ACC112 (cell line): ENCODE results near the gene MSMB.
"Not testable (repeated sequence)": the region's sequence is repeated elsewhere in the genome, so short reads cannot be mapped to it uniquely, and the experiment has no call there.

Experiments
- H2AFZ ChIP-seq: fragments of 200-600 bp; sonication (generic); one replicate; pipeline ENCODE4 v1.6.0; 2017; ENCODE audit warnings: antibody characterized with exemption, low read length; ENCODE audit not compliant: unreplicated experiment
- H3K27ac ChIP-seq: fragments of 200-600 bp; sonication (generic); 2 replicates; pipeline ENCODE4 v1.5.1; 2014; ENCODE audit warnings: low read depth, mild to moderate bottlenecking, antibody characterized with exemption, low read length, moderate library complexity
- H3K27me3 ChIP-seq: fragments of 200-600 bp; sonication (generic); 2 replicates; pipeline ENCODE4 v1.6.1; 2014; ENCODE audit warnings: mild to moderate bottlenecking, antibody characterized with exemption, low read length, moderate library complexity, mixed read lengths; ENCODE audit not compliant: insufficient read depth
- H3K36me3 ChIP-seq: fragments of 200-600 bp; sonication (generic); 2 replicates; pipeline ENCODE4 v1.6.1; 2016; ENCODE audit warnings: mild to moderate bottlenecking, antibody characterized with exemption, low read length, moderate library complexity, mixed read lengths; ENCODE audit not compliant: insufficient read depth
- H3K4me1 ChIP-seq: fragments of 200-600 bp; sonication (generic); one replicate; pipeline ENCODE4 v1.6.1; 2016; ENCODE audit warnings: low read length, mixed read lengths; ENCODE audit not compliant: insufficient read depth, unreplicated experiment, control insufficient read depth
- H3K4me3 ChIP-seq: fragments of 200-600 bp; sonication (generic); 2 replicates; pipeline ENCODE4 v1.5.1; 2014; ENCODE audit warnings: mild to moderate bottlenecking, low read depth, low read length
- H3K79me2 ChIP-seq: fragments of 200-600 bp; sonication (generic); one replicate; pipeline ENCODE4 v1.6.0; 2016; ENCODE audit warnings: low read length; ENCODE audit not compliant: control insufficient read depth, unreplicated experiment, insufficient read depth

Gene MSMB, protein sequence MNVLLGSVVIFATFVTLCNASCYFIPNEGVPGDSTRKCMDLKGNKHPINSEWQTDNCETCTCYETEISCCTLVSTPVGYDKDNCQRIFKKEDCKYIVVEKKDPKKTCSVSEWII

DNA sequence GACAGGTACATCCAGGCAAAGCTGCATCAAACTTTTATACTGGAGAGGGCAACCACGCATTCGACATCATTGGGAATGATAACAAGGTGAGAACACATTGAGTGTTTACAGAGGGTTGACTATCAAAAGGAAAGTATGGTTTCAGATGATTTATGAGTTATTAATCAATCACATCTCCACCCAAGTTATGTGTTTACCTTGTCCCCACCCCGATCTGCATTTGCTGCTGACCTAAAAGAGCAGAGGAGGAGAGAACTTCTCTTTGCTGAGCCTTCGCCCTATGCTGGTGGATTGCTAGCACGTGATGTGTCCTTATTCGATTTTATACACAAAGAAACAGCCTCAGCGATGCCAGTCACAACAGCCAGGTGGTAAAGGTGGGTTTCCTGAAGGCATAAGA lies at the start of gene MSMB:
Gene MSMB (minus strand): TSS at position 9 of the 400 bp plus-strand sequence. CDS start 32 bp downstream, outside the sequence.
- no peaks in the 10 kb centered on the region for H3K79me2 ChIP-seq
- no peak within 1 kb of the TSS for H2AFZ ChIP-seq

DNA sequence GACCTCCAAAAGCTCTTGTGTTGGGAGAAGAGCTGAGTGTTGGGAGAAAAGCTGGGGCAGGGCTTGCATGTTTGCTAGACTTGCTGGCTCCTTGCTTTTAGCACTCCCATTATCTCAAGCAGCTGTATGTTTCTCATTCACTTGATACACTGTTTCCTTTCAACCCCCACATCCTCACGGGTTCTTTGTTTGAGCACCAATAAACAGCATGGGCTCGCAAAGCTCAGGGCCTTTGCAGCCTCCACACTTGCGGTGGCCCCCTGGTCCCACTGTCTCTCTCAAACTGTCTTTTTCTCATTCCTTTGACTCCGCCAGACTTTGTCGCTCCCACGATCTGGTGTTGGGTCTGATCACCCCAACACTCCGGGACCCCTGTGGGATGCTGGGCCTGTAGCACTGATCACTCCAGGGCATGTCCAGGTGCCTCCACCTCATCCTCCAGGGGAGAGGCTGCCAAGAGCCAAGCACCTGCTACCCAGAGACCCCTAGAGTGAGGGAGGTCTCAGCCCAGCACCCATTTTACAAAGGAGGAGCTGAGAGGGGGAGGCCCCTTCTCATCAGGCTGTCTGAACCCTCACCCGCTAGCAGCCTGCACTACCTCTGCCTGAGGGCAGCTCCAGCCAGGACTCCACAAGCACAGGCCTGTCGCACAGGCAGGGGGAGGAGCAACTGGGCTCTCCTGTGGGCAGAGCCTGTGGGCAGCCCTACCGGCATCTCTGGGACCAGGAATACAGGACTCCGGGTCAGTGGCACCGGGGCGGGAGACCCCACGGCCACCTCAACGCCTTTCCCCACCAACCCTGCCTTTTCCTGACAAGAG lies 49.1 kb upstream of the MSMB start:
- Histone ChIP-seq H3K27me3 (no peaks in the 10 kb centered on the region), H3K4me3 (no peak overlapping the region), H3K27ac (no peak overlapping the region), H3K36me3 (no peaks in the 10 kb centered on the region), H3K4me1 (peaks cover 11% of the 10 kb centered on the region), H3K79me2 (no peaks in the 10 kb centered on the region), H2AFZ (no peak overlapping the region)

More for the DNA sequence above, at the start of gene MSMB:
- H3K27ac ChIP-seq = no peak within 1 kb of the TSS
- H3K4me3 ChIP-seq = no peak within 1 kb of the TSS
- H3K36me3 ChIP-seq = no peaks in the 10 kb centered on the region
- H3K27me3 ChIP-seq = peaks cover 70% of the 10 kb centered on the region
- H3K4me1 ChIP-seq = no peaks in the 10 kb centered on the region

DNA sequence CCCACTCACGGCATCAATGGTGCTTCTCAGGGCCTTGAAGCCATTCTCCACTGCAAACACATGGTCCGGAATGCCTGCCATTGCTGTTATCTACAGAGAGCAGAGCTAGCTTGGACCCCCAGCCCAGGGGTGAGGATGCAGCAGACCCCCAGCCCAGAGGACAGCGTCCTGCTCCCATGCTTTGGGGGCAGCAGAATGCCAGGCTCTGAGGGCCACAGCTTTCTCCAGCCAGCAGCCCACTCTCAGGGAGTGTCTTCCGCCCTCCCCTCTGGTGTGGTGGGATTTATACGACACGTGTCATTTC lies 48.1 kb upstream of the MSMB start:
- H2AFZ ChIP-seq = no peak overlapping the region
- H3K36me3 ChIP-seq = no peaks in the 10 kb centered on the region
- no peaks in the 10 kb centered on the region for H3K79me2 ChIP-seq
- no peak overlapping the region for H3K4me3 ChIP-seq
- no peak overlapping the region for H3K27ac ChIP-seq
- no peaks in the 10 kb centered on the region for H3K27me3 ChIP-seq
- peaks cover 11% of the 10 kb centered on the region for H3K4me1 ChIP-seq

DNA sequence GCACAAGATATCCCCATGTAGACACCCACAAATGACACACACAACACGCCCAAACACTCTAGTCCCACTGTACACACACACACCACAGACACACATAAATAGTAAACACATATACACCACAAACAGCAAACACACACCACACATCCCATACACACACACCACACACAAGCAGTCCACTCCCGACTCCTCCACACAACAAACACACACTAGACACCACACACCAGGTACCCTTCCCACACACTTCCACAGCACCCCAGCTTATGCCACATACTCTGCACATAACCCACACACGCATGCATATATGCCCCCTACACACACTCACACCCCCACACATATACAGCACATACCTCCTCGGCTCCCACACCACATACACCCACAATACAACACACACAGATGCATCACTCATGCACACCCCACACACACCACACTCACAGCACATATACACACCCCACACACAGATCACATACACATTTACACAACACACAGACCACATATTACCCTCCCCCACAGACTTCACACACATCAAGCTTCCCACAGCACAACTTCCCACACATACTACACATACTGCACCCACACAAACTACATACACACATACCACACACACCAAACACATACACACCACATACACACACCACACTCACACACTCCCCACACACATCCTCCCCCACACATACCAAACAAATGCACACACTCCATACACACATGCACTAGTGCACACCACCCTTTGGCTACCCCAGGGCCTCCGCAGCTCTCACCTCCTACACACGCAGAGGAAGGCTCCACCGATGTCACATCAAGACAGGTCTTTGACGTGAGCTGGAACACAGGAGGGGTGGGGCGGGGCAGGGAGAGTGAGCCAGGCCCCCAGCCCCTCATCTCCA lies 47.5 kb upstream of the MSMB start:
- H3K27ac ChIP-seq, H2AFZ ChIP-seq, H3K79me2 ChIP-seq, H3K27me3 ChIP-seq, H3K4me3 ChIP-seq, H3K36me3 ChIP-seq: not testable (repeated sequence)
- H3K4me1 ChIP-seq = peaks cover 11% of the 10 kb centered on the region

DNA sequence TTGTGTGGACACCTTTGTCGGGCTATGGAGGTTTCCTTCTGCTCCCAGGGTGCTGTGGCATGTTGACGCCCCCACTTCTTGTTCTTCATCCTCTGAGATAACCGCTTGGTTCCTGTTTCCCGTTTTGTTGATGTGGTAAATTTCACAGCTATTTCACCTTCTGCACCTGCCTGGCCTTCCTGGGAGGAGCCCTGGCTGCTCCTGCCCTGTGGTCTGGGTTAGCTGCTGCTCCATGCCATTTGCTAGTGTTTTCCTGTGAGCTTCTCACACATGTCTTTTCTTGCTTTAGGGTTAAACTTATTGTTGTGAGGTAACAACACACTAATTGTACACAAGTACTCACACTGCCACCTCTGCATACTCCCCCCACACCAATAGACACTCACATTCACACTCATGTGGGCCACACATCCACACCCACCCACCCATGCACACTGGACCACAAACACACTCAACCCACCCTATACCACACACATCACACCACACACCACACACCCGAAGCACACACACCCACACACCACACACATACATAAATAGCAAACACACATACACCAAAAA lies 46.5 kb upstream of the MSMB start:
- Histone ChIP-seq H3K4me1 (peaks cover 11% of the 10 kb centered on the region), H3K36me3 (no peaks in the 10 kb centered on the region), H3K4me3 (no peak overlapping the region), H3K79me2 (no peaks in the 10 kb centered on the region), H3K27me3 (no peaks in the 10 kb centered on the region), H3K27ac (no peak overlapping the region), H2AFZ (no peak overlapping the region)

DNA sequence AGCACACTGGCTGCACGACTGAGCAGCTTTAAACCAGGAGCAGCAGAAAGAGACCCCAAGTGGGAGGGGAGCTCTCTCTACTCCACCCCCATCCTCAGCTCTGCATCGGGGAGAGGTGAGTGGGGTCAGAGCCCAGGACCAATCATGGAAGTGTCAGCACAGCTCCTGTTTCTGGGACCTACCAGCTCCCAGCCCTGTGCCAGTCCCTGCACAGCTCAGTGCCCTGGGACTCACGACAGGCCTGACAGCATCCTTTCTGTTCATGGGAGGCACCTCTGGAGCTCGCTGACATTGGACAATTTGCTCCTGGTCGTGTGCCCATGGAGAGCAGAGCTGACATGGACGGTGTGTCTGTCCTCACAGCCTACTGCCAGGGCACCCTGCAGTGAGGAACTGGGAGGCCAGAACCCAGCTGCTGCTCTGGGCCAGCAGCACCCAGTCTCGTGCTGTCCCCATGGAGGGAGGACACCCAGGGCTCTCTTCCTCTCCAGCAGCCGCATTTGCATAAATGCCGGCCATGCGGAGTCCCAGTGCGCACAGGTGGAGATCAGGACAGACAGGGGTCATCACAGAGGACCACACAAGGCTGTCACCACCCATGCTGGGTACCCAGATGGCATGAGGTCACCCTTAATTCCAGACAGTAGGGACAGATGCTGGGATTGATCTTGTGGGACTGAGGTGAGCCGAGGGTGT lies 45.9 kb upstream of the MSMB start:
- Histone ChIP-seq H3K4me1 (peaks cover 9% of the 10 kb centered on the region), H3K27ac (no peak overlapping the region), H3K27me3 (no peaks in the 10 kb centered on the region), H3K79me2 (no peaks in the 10 kb centered on the region), H3K36me3 (no peaks in the 10 kb centered on the region), H3K4me3 (no peak overlapping the region), H2AFZ (no peak overlapping the region)

DNA sequence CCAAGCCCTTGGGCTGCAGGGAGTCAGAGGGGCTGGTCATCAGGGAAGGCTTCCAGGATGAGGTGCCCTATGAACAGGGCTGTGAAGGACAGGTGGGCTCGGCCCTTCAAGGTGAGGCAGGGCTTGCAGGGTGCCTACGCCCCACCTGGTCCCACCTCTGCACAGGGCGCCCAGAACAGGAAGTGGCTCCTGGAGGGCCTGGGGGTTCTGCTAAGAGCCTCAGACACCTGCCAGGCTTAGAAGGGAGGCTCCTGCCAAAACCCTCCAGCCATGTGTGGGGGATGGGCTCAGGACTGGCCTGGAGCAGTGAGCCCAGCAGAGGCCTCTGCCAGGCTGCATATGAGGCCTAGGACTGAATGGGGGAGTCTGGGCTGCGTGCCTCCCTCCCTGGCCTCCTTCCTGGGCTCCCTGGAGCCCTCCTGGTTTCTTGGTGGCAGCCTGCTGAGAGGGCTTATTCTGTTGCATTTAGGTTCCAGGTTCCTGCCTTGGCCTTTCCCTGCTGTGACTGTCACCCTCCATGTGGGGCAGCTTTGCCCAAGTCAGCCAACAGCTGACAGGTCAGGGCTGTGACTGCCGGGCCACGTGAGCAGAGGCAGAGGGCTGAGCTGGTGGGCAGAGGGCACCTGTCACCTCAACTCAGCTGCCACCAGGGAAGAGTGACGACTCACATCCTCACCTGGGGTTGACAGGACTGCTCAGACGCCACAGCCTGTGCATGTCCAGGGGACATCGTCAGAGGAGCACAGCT lies 45.2 kb upstream of the MSMB start:
- H3K4me1 ChIP-seq = peaks cover 2% of the 10 kb centered on the region

DNA sequence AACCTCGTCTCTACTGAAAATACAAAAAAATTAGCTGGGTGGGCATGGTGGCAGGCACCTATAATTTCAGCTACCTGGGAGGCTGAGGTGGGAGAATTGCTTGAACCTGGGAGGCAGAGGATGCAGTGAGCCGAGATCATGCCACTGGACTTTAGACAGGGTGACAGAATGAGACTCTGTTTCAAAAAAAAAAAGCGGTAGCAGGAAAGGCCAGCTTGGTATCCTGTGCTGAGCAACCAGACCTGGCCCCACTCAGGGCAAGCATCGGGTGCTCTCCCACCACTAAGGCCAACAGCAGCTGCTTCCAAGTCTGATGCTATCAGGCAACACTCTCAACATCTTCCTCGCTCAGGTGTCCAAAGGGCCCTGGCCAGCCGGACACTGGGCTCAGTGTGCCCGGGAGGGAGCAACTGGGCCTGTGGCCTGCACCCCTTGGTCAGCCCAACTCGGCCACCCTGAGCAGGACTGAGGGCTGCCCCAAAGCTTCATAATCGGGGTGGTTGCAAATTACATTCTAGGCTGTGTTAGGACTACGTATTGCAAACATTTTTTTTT lies 44.3 kb upstream of the MSMB start:
- H3K36me3 ChIP-seq = no peaks in the 10 kb centered on the region
- no peak overlapping the region for H3K4me3 ChIP-seq
- H3K79me2 ChIP-seq = no peaks in the 10 kb centered on the region
- H3K4me1 ChIP-seq = no peaks in the 10 kb centered on the region
- no peak overlapping the region for H2AFZ ChIP-seq
- no peaks in the 10 kb centered on the region for H3K27me3 ChIP-seq
- no peak overlapping the region for H3K27ac ChIP-seq

More for the DNA sequence above, 45.2 kb upstream of the MSMB start:
- H3K79me2 ChIP-seq = no peaks in the 10 kb centered on the region
- H3K27me3 ChIP-seq = no peaks in the 10 kb centered on the region
- H3K27ac ChIP-seq = no peak overlapping the region
- no peak overlapping the region for H2AFZ ChIP-seq
- H3K4me3 ChIP-seq = no peak overlapping the region
- no peaks in the 10 kb centered on the region for H3K36me3 ChIP-seq

DNA sequence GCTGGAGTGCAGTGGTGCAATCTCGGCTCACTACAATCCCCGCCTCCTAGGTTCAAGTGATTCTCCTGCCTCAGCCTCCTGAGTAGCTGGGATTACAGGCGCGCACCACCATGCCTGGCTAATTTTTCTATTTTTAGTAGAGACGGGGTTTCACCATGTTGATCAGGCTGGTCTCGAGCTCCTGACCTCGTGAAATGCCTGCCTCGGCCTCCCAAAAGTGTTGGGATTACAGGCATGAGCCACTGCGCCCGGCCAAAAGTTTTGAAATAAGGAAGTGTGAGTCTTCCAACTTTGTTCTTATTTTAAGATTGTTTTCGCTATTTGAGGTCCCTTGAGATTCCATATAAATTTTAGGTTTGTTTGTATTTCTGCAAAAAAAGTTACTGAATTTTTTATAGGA lies 41.3 kb upstream of the MSMB start:
- H3K27me3 ChIP-seq, H3K4me3 ChIP-seq: not testable (repeated sequence)

More for the DNA sequence above, 41.3 kb upstream of the MSMB start:
- H3K36me3 ChIP-seq, H2AFZ ChIP-seq, H3K4me1 ChIP-seq, H3K79me2 ChIP-seq, H3K27ac ChIP-seq: not testable (repeated sequence)
